Tibial nerve (tissue), 4 donors: ENCODE measurements around the gene PDE1C.

Experiments
- CTCF ChIP-seq, 5 experiments: fragments of 200-600 bp in 3 of 5; fragments of 450-650 bp in 2 of 5; sonication (generic) in 3 of 5; IDR thresholded peaks; one replicate each; pipeline ENCODE4 v1.5.1; 2016 to 2019; ENCODE audit warnings: antibody characterized with exemption in 5 of 5, mild to moderate bottlenecking in 3 of 5, moderate library complexity in 2 of 5
- EP300 ChIP-seq, 2 donors: sonication (generic); formaldehyde crosslinking; IDR thresholded peaks; one replicate each; pipeline ENCODE4 v1.6.1; 2017; ENCODE audit warnings: antibody characterized with exemption in 2 of 2, mild to moderate bottlenecking in 1 of 2
- POLR2A ChIP-seq, 2 donors: fragments of 450-650 bp; IDR thresholded peaks; one replicate each; pipeline ENCODE4 v1.6.1; 2017; ENCODE audit warnings: antibody characterized with exemption in 2 of 2, mild to moderate bottlenecking in 2 of 2, moderate library complexity in 2 of 2

GRCh38 chr7:31924251-31924650, 146.0 kb downstream of the PDE1C start:
- TF ChIP-seq CTCF (IDR thresholded peaks at IDR 0.05): no peak
- TF ChIP-seq POLR2A (IDR thresholded peaks at IDR 0.05): no peak
- TF ChIP-seq EP300 (IDR thresholded peaks at IDR 0.05): no peak
